Natural killer cell (primary cell): Measurements from ENCODE around the gene PGLYRP4. TPM values are rescaled to one million over a fixed set of nuclear protein-coding genes. Genes with fewer than 3 reads are reported as not detected.

Source experiments
- ATAC-seq, 3 donors: fragments of 150-1000 bp in 2 of 3; fragments of 200-7000 bp in 1 of 3; cut with Tn5 transposase; 1 replicate in 1 of 3; 2 replicates in 2 of 3; pipeline ENCODE4 v1.10.0; 2021; ENCODE audit warnings: mild to moderate bottlenecking in 2 of 3, moderate library complexity in 2 of 3
- DNase-seq, 2 donors: peaks; one replicate each; pipeline versions ENCODE4 v3.0.0 to v3.0.0-alpha.2; 2013 to 2021; ENCODE audit warnings: mixed read lengths in 1 of 2
- H3K27ac ChIP-seq: one replicate; pipeline ENCODE4 v1.5.1; 2013; ENCODE audit warnings: mild to moderate bottlenecking, low read length
- H3K27me3 ChIP-seq: one replicate; pipeline ENCODE4 v1.6.1; 2013; ENCODE audit warnings: low read length; ENCODE audit not compliant: control insufficient read depth, insufficient read depth
- H3K36me3 ChIP-seq: one replicate; pipeline ENCODE4 v1.6.1; 2013; ENCODE audit warnings: low read length; ENCODE audit not compliant: control insufficient read depth, insufficient read depth
- H3K4me1 ChIP-seq: one replicate; pipeline ENCODE4 v1.6.1; 2013; ENCODE audit warnings: low read length; ENCODE audit not compliant: control insufficient read depth, insufficient read depth
- H3K4me3 ChIP-seq: one replicate; pipeline ENCODE4 v1.5.1; 2013; ENCODE audit warnings: low read length
- H3K9me3 ChIP-seq: one replicate; pipeline ENCODE4 v1.6.1; 2013; ENCODE audit warnings: low read length; ENCODE audit not compliant: control insufficient read depth, insufficient read depth
- H3K27ac Mint-ChIP-seq, 2 donors: one replicate each; pipeline ENCODE4 v1.8.0; 2022; ENCODE audit warnings: mild to moderate bottlenecking in 2 of 2, mixed read lengths in 2 of 2, moderate library complexity in 1 of 2
- H3K27me3 Mint-ChIP-seq, 2 donors: one replicate each; pipeline ENCODE4 v1.8.0; 2022; ENCODE audit warnings: low read depth in 2 of 2, mixed read lengths in 2 of 2
- H3K36me3 Mint-ChIP-seq: one replicate; pipeline ENCODE4 v1.8.0; 2022; ENCODE audit warnings: mixed read lengths
- H3K4me1 Mint-ChIP-seq, 2 donors: one replicate each; pipeline ENCODE4 v1.8.0; 2022; ENCODE audit warnings: mixed read lengths in 2 of 2
- H3K4me3 Mint-ChIP-seq: one replicate; pipeline ENCODE4 v1.8.0; 2022; ENCODE audit warnings: mild to moderate bottlenecking, moderate library complexity, mixed read lengths
- H3K9me3 Mint-ChIP-seq, 2 donors: one replicate each; pipeline ENCODE4 v1.8.0; 2022; ENCODE audit warnings: mixed read lengths in 2 of 2
- CTCF ChIP-seq: fragments of 200-600 bp; IDR thresholded peaks from one replicate; pipeline ENCODE4 v1.8.0; 2022; ENCODE audit warnings: antibody characterized with exemption
- WGBS: methylation state at CpG from one replicate; pipeline ENCODE4 v1.1.7; 2013; ENCODE audit warnings: missing lambda C conversion rate; ENCODE audit not compliant: insufficient coverage; 5-methylcytosine and 5-hydroxymethylcytosine counted together
- intact Hi-C: fragments of 100-400 bp; cut with micrococcal nuclease; formaldehyde crosslinking; loops from one replicate; pipeline ENCODE4 v1.14.2; 2022
- total RNA-seq, 4 donors: library from RNA; stranded (reverse); fragments of 120-200 nt in 1 of 4; gene quantifications; one replicate each; pipeline versions ENCODE4 v1.2.3 to v1.2.4, GENCODE V29; 2013 to 2022

Gene PGLYRP4
- total RNA-seq, 3 donors from 2014 or later (not counting 1 experiment from before 2014, with no cell fraction given): not detected

DNA sequence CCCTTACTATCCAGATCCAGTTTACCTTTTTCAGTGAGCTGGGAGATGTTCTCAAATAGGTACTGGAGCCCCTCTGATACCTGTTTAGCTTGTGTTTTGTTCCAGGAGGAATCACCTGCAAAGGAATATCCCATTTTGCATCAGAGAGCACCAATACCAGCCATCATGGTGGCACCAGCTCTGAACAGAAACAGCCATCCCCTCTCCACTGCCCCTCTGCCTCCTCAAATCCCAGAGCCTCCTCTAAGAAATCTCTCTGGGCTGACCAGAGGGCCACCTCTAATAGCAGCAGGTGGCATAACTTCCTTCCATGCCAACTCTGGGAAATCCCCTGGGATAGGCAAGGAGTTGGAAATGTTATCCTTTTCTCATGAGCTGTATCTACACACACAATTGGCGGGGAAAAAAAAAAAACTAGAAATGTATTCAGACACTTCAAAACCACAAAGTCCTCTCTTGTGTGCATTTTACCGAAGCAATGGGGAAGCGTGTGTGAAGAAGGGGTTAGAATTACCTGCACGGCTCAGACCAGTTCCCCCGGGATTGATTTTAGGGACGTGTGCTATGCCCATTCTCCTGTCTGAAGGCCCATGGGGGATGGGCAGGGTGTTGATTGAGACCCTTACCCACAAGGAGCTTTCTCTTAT lies 2.4 kb downstream of the PGLYRP4 start:
- Mint-ChIP-seq H3K4me3 (no peak overlapping the region), H3K36me3 (no peaks in the 10 kb centered on the region), H3K4me1 (peaks cover 17 to 20% of the 10 kb centered on the region in 2 donors), H3K9me3 (no peaks in the 10 kb centered on the region), H3K27ac (no peak overlapping the region), H3K27me3 (peaks cover 50 to 53% of the 10 kb centered on the region in 2 donors)
- no peak overlapping the region for H3K27ac ChIP-seq
- no peak for TF ChIP-seq CTCF
- ATAC-seq (no peak), DNase-seq (no peak)
- peaks cover 22% of the 10 kb centered on the region for H3K4me1 ChIP-seq
- peaks cover 7% of the 10 kb centered on the region for H3K27me3 ChIP-seq
- H3K9me3 ChIP-seq: no peaks in the 10 kb centered on the region
- no peak overlapping the region for H3K4me3 ChIP-seq
- H3K36me3 ChIP-seq: no peaks in the 10 kb centered on the region
- 7% methylated on average over 5 of the region's 6 CpGs for WGBS
- intact Hi-C loops: no loop called here

DNA sequence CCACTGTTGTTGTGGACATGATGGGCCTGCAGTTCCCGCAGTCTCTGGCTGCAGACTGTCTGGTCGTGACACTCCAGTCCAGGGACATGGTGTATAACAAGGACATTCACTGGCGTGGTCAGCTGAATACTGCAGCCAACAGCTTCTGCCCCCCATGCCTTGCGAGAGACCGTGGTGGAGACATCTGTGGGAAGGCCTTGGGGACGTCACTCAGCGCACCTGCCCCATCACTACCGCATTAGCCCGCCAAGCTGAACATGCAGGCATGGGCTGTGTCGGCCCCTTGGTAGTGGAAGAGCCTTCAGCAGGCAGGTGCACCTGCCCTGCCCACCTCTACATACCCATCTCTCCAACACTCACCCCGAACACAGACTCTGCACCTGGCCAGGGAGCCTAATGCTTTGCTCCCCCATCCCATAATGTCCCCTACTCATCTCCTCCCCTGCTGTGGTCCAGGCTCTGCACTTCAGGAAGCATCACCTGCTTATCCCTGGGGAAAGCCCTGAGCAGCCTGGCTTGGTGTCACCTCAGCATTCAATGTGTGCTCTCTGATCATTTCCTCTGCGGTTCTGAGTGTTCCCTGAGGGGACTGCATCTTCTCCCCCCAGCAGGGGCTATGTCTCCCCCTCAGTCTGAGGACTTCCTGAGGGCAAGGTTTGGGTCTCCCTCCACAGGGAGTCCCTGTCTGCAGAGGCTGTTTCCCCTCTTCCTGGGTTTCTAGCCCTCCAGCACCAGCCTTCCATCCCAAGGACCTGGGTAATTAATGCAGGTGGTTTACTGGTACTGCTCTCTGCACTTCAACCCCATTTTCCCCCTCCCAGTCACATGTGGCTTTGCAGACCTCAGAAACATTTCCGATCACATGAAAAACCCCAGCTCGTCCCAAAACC lies 3.2 kb downstream of the PGLYRP4 start:
- peaks cover 17 to 20% of the 10 kb centered on the region in 2 donors for H3K4me1 Mint-ChIP-seq
- peak in 1 of 3 donors; percentile 30 for ATAC-seq
- H3K27ac ChIP-seq: no peak overlapping the region
- peaks cover 5% of the 10 kb centered on the region for H3K27me3 ChIP-seq
- no peak overlapping the region for H3K4me3 Mint-ChIP-seq
- DNase-seq: peak in 1 of 2 donors; percentile 46
- no peak overlapping the region for H3K27ac Mint-ChIP-seq
- no peaks in the 10 kb centered on the region for H3K36me3 ChIP-seq
- WGBS: 68% methylated on average over 14 of the region's 14 CpGs
- no peak for TF ChIP-seq CTCF
- H3K4me1 ChIP-seq: peaks cover 22% of the 10 kb centered on the region
- H3K27me3 Mint-ChIP-seq: peaks cover 53 to 54% of the 10 kb centered on the region in 2 donors
- H3K36me3 Mint-ChIP-seq: no peaks in the 10 kb centered on the region
- H3K9me3 Mint-ChIP-seq: no peaks in the 10 kb centered on the region
- H3K9me3 ChIP-seq: no peaks in the 10 kb centered on the region
- H3K4me3 ChIP-seq: no peak overlapping the region
- intact Hi-C loops: no loop called here

- no peaks in the 10 kb centered on the region for H3K36me3 ChIP-seq
- H3K27ac Mint-ChIP-seq: no peak overlapping the region
- peaks cover 17 to 20% of the 10 kb centered on the region in 2 donors for H3K4me1 Mint-ChIP-seq
- no peak overlapping the region for H3K4me3 Mint-ChIP-seq
- DNase-seq: no peak
- H3K27ac ChIP-seq: no peak overlapping the region
- WGBS: 0% methylated on average over 2 of the region's 3 CpGs
- H3K27me3 Mint-ChIP-seq: peaks cover 53 to 54% of the 10 kb centered on the region in 2 donors
- peak in 1 of 3 donors; percentile 44 for ATAC-seq
- H3K9me3 Mint-ChIP-seq: no peaks in the 10 kb centered on the region
- H3K4me1 ChIP-seq: peaks cover 30% of the 10 kb centered on the region
- intact Hi-C loops: no loop called here
- H3K4me3 ChIP-seq: no peak overlapping the region
- H3K36me3 Mint-ChIP-seq: no peaks in the 10 kb centered on the region
- no peaks in the 10 kb centered on the region for H3K9me3 ChIP-seq
- TF ChIP-seq CTCF: no peak
- peaks cover 5% of the 10 kb centered on the region for H3K27me3 ChIP-seq
Observed at GRCh38 chr1:153344718-153345025, 4.0 kb downstream of the PGLYRP4 start.
